Measurements from ENCODE around the gene SEL1L.
"Not testable (repeated sequence)": the region's sequence is repeated elsewhere in the genome, so short reads cannot be mapped to it uniquely, and the experiment has no call there.

Gene SEL1L

GRCh38 chr14:81447021-81447764 lies 86.5 kb downstream of the SEL1L start:
- no peak for DNase-seq (ENCODE audit: low read depth)

GRCh38 chr14:81446279-81447007 lies 87.2 kb downstream of the SEL1L start:
- DNase-seq (ENCODE audit: low read depth) = no peak

- DNase-seq (ENCODE audit: low read depth) = no peak
Observed at GRCh38 chr14:81441626-81442134, 92.0 kb downstream of the SEL1L start.

GRCh38 chr14:81440041-81440440 lies 93.6 kb downstream of the SEL1L start:
- DNase-seq (ENCODE audit: low read depth) = no peak

GRCh38 chr14:81437244-81437643 lies 96.4 kb downstream of the SEL1L start:
- DNase-seq (ENCODE audit: low read depth) = no peak

GRCh38 chr14:81436296-81437138 lies 97.1 kb downstream of the SEL1L start:
- no peak for DNase-seq (ENCODE audit: low read depth)

GRCh38 chr14:81435391-81436295 lies 98.0 kb downstream of the SEL1L start:
- DNase-seq (ENCODE audit: low read depth) = no peak

GRCh38 chr14:81435048-81435390 lies 98.6 kb downstream of the SEL1L start:
- no peak for DNase-seq (ENCODE audit: low read depth)

GRCh38 chr14:81434230-81434629 lies 99.4 kb downstream of the SEL1L start:
- no peak for DNase-seq (ENCODE audit: low read depth)

GRCh38 chr14:81433378-81433777 lies 100.3 kb downstream of the SEL1L start:
- no peak for DNase-seq (ENCODE audit: low read depth)

GRCh38 chr14:81432219-81432661 lies 101.4 kb downstream of the SEL1L start:
- DNase-seq (ENCODE audit: low read depth) = no peak

- no peak for DNase-seq (ENCODE audit: low read depth)
Observed at GRCh38 chr14:81430235-81430634, 103.4 kb downstream of the SEL1L start.

- not testable (repeated sequence) for DNase-seq (ENCODE audit: low read depth)
Observed at GRCh38 chr14:81429749-81430148, 103.9 kb downstream of the SEL1L start.

GRCh38 chr14:81429028-81429427 lies 104.6 kb downstream of the SEL1L start:
- no peak for DNase-seq (ENCODE audit: low read depth)

- DNase-seq (ENCODE audit: low read depth) = no peak
Observed at GRCh38 chr14:81427348-81428058, 106.2 kb downstream of the SEL1L start.

GRCh38 chr14:81423504-81423903 lies 110.1 kb downstream of the SEL1L start:
- no peak for DNase-seq (ENCODE audit: low read depth)

Data from stimulated activated CD4-positive, alpha-beta T cell treated with anti-CD3 and anti-CD28 coated beads, Interleukin-2, amount 100 ng/mL, for 4 hours (primary cell).